GM19239 (cell line): Measurements from ENCODE around the gene SPACA7.
"Not testable (repeated sequence)": the region's sequence is repeated elsewhere in the genome, so short reads cannot be mapped to it uniquely, and the experiment has no call there.

Source experiments
- DNase-seq: peaks from one replicate; pipeline ENCODE4 v3.0.0; 2011; ENCODE audit warnings: low spot score; ENCODE audit not compliant: insufficient read length
- FAIRE-seq: peaks from 2 replicates; lab custom pipeline; 2011; peaks lifted over from hg19 to GRCh38; lab: Jason Lieb, UNC

SPACA7 gene

GRCh38 chr13:112348642-112349345, 27.4 kb upstream of the SPACA7 start:
- DNase-seq (no peak), FAIRE-seq (no peak)

GRCh38 chr13:112349681-112350080, 26.5 kb upstream of the SPACA7 start:
- FAIRE-seq (no peak), DNase-seq (no peak)

- FAIRE-seq (no peak), DNase-seq (no peak)
Observed at GRCh38 chr13:112350300-112350699, 25.9 kb upstream of the SPACA7 start.

- no peak for DNase-seq
- no peak for FAIRE-seq
Observed at GRCh38 chr13:112351825-112352224, 24.3 kb upstream of the SPACA7 start.

GRCh38 chr13:112353856-112354255, 22.3 kb upstream of the SPACA7 start:
- FAIRE-seq (no peak), DNase-seq (no peak)

GRCh38 chr13:112354330-112355273, 21.6 kb upstream of the SPACA7 start:
- FAIRE-seq (no peak), DNase-seq (no peak)

- DNase-seq (no peak), FAIRE-seq (no peak)
Observed at GRCh38 chr13:112355274-112355838, 20.8 kb upstream of the SPACA7 start.

- DNase-seq (no peak), FAIRE-seq (no peak)
Observed at GRCh38 chr13:112356190-112356589, 20.0 kb upstream of the SPACA7 start.

- no peak for FAIRE-seq
- DNase-seq = no peak
Observed at GRCh38 chr13:112358156-112358555, 18.0 kb upstream of the SPACA7 start.

GRCh38 chr13:112362021-112362420, 14.1 kb upstream of the SPACA7 start:
- no peak for FAIRE-seq
- DNase-seq = no peak

- FAIRE-seq = no peak
- no peak for DNase-seq
Observed at GRCh38 chr13:112363867-112364528, 12.2 kb upstream of the SPACA7 start.

- DNase-seq (no peak), FAIRE-seq (no peak)
Observed at GRCh38 chr13:112366907-112367646, 9.1 kb upstream of the SPACA7 start.

GRCh38 chr13:112368883-112369282, 7.3 kb upstream of the SPACA7 start:
- FAIRE-seq (no peak), DNase-seq (no peak)

- DNase-seq (no peak), FAIRE-seq (no peak)
Observed at GRCh38 chr13:112370311-112370710, 5.8 kb upstream of the SPACA7 start.

GRCh38 chr13:112374271-112374670, 1.9 kb upstream of the SPACA7 start:
- no peak for DNase-seq
- no peak for FAIRE-seq

- DNase-seq (no peak), FAIRE-seq (no peak)
Observed at GRCh38 chr13:112391746-112392145, 15.6 kb downstream of the SPACA7 start.

- no peak for FAIRE-seq
Observed at GRCh38 chr13:112392719-112393118, 16.6 kb downstream of the SPACA7 start.

GRCh38 chr13:112395022-112395421, 18.9 kb downstream of the SPACA7 start:
- DNase-seq, FAIRE-seq: not testable (repeated sequence)

More at GRCh38 chr13:112392719-112393118, 16.6 kb downstream of the SPACA7 start:
- DNase-seq = no peak

- DNase-seq, FAIRE-seq: not testable (repeated sequence)
Observed at GRCh38 chr13:112395941-112396340, 19.8 kb downstream of the SPACA7 start.

- no peak for FAIRE-seq
- no peak for DNase-seq
Observed at GRCh38 chr13:112397108-112397507, 21.0 kb downstream of the SPACA7 start.
